ENCODE results near the gene CNGB1.

The CNGB1 gene

DNA sequence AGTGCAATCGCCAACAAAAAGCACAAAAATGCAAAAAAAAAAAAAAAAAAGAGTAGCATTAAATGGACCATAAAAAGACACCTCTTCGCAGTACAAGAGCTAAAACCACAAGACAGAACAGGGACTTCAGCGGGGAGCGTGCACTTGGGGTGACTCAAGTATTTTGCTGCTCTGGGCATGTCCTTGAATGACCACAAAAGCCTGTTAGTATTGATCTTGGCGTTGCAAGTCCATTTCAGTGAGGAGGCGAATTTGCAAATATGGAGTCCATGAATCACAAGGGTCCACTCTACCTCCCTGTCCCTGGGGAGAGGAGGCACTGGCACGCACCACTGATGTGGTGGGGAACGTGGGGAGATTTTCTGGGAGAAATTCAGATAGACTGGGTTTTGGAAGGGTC is 78.9 kb downstream of the CNGB1 start:
- Histone ChIP-seq H3K36me3 (ENCODE audit: insufficient read depth, low read length) (no peaks in the 10 kb centered on the region), H3K4me2 (ENCODE audit: insufficient read depth, low read length) (no peak overlapping the region), H3K4me3 (ENCODE audit: low read depth in 1 of 2, low read length in 2 of 2) (no peak overlapping the region), H3K4me1 (ENCODE audit: insufficient read depth, low read length) (no peaks in the 10 kb centered on the region), H3K9me3 (ENCODE audit: insufficient read depth, low read length, severe bottlenecking) (no peaks in the 10 kb centered on the region), H3K27me3 (ENCODE audit: insufficient read depth, low read length, poor library complexity) (peaks cover 12% of the 10 kb centered on the region), H4K20me1 (ENCODE audit: insufficient read depth, low read length) (no peaks in the 10 kb centered on the region), H3K9ac (ENCODE audit: low read depth, low read length) (no peak overlapping the region), H3K79me2 (ENCODE audit: insufficient read depth, low read length) (no peaks in the 10 kb centered on the region), H3K27ac (ENCODE audit: low read length) (no peak overlapping the region), H2AFZ (ENCODE audit: low read depth, low read length) (no peak overlapping the region)
- TF ChIP-seq, protein P1, sequence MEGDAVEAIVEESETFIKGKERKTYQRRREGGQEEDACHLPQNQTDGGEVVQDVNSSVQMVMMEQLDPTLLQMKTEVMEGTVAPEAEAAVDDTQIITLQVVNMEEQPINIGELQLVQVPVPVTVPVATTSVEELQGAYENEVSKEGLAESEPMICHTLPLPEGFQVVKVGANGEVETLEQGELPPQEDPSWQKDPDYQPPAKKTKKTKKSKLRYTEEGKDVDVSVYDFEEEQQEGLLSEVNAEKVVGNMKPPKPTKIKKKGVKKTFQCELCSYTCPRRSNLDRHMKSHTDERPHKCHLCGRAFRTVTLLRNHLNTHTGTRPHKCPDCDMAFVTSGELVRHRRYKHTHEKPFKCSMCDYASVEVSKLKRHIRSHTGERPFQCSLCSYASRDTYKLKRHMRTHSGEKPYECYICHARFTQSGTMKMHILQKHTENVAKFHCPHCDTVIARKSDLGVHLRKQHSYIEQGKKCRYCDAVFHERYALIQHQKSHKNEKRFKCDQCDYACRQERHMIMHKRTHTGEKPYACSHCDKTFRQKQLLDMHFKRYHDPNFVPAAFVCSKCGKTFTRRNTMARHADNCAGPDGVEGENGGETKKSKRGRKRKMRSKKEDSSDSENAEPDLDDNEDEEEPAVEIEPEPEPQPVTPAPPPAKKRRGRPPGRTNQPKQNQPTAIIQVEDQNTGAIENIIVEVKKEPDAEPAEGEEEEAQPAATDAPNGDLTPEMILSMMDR (IDR thresholded peaks at IDR 0.05; ENCODE audit: borderline replicate concordance, extremely low read depth, low read length, poor library complexity, severe bottlenecking), result no peak
- no peak for TF ChIP-seq EZH2 (IDR thresholded peaks at IDR 0.05; ENCODE audit: borderline replicate concordance, low read depth, low read length, severe bottlenecking)
- ATAC-seq (ENCODE audit: insufficient read depth, low read depth) (no peak), DNase-seq (no peak)

DNA sequence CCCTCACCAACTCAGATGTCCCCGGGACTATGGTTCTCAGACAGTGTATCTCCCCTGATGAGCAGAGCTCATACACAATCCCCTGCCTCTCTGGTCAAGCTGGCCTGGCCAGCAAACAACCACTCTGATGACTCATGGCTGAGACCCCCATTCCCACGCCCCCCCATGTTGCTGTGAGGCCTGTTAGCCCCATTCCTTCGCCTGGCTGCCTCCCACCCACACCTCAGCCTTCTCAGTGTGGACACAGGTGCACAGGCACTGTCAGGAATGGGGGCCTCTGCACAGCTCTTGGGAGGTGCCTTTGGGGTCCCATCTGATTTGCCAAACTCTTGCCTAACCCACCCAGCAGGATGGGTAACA is 80.2 kb downstream of the CNGB1 start:
- Histone ChIP-seq H3K4me2 (ENCODE audit: insufficient read depth, low read length) (no peak overlapping the region), H4K20me1 (ENCODE audit: insufficient read depth, low read length) (no peaks in the 10 kb centered on the region), H3K27me3 (ENCODE audit: insufficient read depth, low read length, poor library complexity) (peaks cover 12% of the 10 kb centered on the region), H3K27ac (ENCODE audit: low read length) (no peak overlapping the region), H3K4me3 (ENCODE audit: low read depth in 1 of 2, low read length in 2 of 2) (no peak overlapping the region), H3K9ac (ENCODE audit: low read depth, low read length) (no peak overlapping the region), H3K9me3 (ENCODE audit: insufficient read depth, low read length, severe bottlenecking) (no peaks in the 10 kb centered on the region), H2AFZ (ENCODE audit: low read depth, low read length) (no peak overlapping the region), H3K36me3 (ENCODE audit: insufficient read depth, low read length) (no peaks in the 10 kb centered on the region), H3K79me2 (ENCODE audit: insufficient read depth, low read length) (no peaks in the 10 kb centered on the region), H3K4me1 (ENCODE audit: insufficient read depth, low read length) (no peaks in the 10 kb centered on the region)
- TF ChIP-seq EZH2 (IDR thresholded peaks at IDR 0.05; ENCODE audit: borderline replicate concordance, low read depth, low read length, severe bottlenecking), result no peak
- TF ChIP-seq, protein P1 (IDR thresholded peaks at IDR 0.05; ENCODE audit: borderline replicate concordance, extremely low read depth, low read length, poor library complexity, severe bottlenecking), result no peak
- ATAC-seq (ENCODE audit: insufficient read depth, low read depth) (no peak), DNase-seq (no peak)

GRCh38 chr16:57889960-57890751 is 80.8 kb downstream of the CNGB1 start:
- no peaks in the 10 kb centered on the region for H3K79me2 ChIP-seq (ENCODE audit: insufficient read depth, low read length)
- peaks cover 12% of the 10 kb centered on the region for H3K27me3 ChIP-seq (ENCODE audit: insufficient read depth, low read length, poor library complexity)
- H4K20me1 ChIP-seq (ENCODE audit: insufficient read depth, low read length), result no peaks in the 10 kb centered on the region
- no peaks in the 10 kb centered on the region for H3K9me3 ChIP-seq (ENCODE audit: insufficient read depth, low read length, severe bottlenecking)
- no peak for TF ChIP-seq EZH2 (IDR thresholded peaks at IDR 0.05; ENCODE audit: borderline replicate concordance, low read depth, low read length, severe bottlenecking)
- TF ChIP-seq, protein P1 (IDR thresholded peaks at IDR 0.05; ENCODE audit: borderline replicate concordance, extremely low read depth, low read length, poor library complexity, severe bottlenecking), result no peak
- no peak for DNase-seq
- no peaks in the 10 kb centered on the region for H3K4me1 ChIP-seq (ENCODE audit: insufficient read depth, low read length)
- no peak overlapping the region for H3K4me2 ChIP-seq (ENCODE audit: insufficient read depth, low read length)
- no peak overlapping the region for H3K27ac ChIP-seq (ENCODE audit: low read length)
- no peak for ATAC-seq (ENCODE audit: insufficient read depth, low read depth)
- H3K4me3 ChIP-seq (ENCODE audit: low read depth in 1 of 2, low read length in 2 of 2), result no peak overlapping the region
- no peaks in the 10 kb centered on the region for H3K36me3 ChIP-seq (ENCODE audit: insufficient read depth, low read length)
- H2AFZ ChIP-seq (ENCODE audit: low read depth, low read length), result no peak overlapping the region
- no peak overlapping the region for H3K9ac ChIP-seq (ENCODE audit: low read depth, low read length)

All from DND-41 (cell line).